ENCODE results near the gene METTL17. TPM values are rescaled to one million over a fixed set of nuclear protein-coding genes. Genes with fewer than 3 reads are reported as not detected.
A peak's percentile ranks its signal among the peaks of the same experiment; 100 is the strongest.

METTL17 gene
- total RNA-seq, 4 donors from 2014 or later, result 53.6 to 74.6 (median 68.5) TPM

DNA sequence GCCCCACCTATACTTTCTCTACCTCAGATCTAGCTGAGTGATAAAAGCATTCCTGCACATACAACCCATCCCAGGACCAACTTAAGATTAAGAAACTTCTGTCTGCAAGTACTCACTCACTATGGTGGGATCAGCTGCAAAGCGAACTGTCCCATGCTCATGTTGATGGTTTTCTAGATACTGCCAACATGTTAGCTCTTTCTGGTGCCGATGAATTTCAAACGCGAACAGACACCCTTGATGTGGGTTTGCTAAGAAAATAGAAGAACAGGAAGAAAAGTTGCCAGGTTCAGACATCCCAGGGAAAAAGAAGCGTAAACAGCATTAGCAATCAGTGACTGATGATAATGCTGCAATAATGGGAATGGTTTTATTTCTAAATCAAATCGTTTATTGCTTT lies 7.8 kb downstream of the METTL17 start:
- no peaks in the 10 kb centered on the region for H3K9me3 ChIP-seq
- no peak for DNase-seq
- WGBS, 2 donors, result 57 to 61% methylated on average over 6 of the region's 6 CpGs
- peaks cover 9 to 62% (median 14%) of the 10 kb centered on the region in 3 donors for H3K4me1 ChIP-seq
- intact Hi-C loops (cut with DNase I), result no loop called here
- H3K27ac ChIP-seq, result peak overlapping the region in 3 of 4 donors; percentile 71 to 89 (median 83)
- peaks cover 8 to 50% (median 42%) of the 10 kb centered on the region in 3 donors for H3K36me3 ChIP-seq
- TF ChIP-seq, protein P1, sequence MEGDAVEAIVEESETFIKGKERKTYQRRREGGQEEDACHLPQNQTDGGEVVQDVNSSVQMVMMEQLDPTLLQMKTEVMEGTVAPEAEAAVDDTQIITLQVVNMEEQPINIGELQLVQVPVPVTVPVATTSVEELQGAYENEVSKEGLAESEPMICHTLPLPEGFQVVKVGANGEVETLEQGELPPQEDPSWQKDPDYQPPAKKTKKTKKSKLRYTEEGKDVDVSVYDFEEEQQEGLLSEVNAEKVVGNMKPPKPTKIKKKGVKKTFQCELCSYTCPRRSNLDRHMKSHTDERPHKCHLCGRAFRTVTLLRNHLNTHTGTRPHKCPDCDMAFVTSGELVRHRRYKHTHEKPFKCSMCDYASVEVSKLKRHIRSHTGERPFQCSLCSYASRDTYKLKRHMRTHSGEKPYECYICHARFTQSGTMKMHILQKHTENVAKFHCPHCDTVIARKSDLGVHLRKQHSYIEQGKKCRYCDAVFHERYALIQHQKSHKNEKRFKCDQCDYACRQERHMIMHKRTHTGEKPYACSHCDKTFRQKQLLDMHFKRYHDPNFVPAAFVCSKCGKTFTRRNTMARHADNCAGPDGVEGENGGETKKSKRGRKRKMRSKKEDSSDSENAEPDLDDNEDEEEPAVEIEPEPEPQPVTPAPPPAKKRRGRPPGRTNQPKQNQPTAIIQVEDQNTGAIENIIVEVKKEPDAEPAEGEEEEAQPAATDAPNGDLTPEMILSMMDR (IDR thresholded peaks at IDR 0.05), result no peak
- TF ChIP-seq POLR2A (IDR thresholded peaks at IDR 0.05), result no peak
- H3K27me3 ChIP-seq, result no peaks in the 10 kb centered on the region
- H3K4me3 ChIP-seq, result peak overlapping the region in 1 of 4 donors; percentile 32

GRCh38 chr14:20998139-20998538 lies 8.4 kb downstream of the METTL17 start:
- Histone ChIP-seq H3K4me1 (peaks cover 9 to 62% (median 14%) of the 10 kb centered on the region in 3 donors), H3K4me3 (peak overlapping the region in 3 of 4 donors; percentile 4 to 32 (median 24)), H3K36me3 (peaks cover 8 to 44% (median 36%) of the 10 kb centered on the region in 3 donors), H3K27me3 (no peaks in the 10 kb centered on the region), H3K9me3 (no peaks in the 10 kb centered on the region), H3K27ac (peak overlapping the region; percentile 71 to 89 (median 82))
- WGBS, 2 donors, result 38 to 67% methylated on average over 3 of the region's 3 CpGs
- intact Hi-C loops (cut with DNase I), result no loop called here
- DNase-seq, result no peak
- TF ChIP-seq, protein P1 (IDR thresholded peaks at IDR 0.05), result no peak
- TF ChIP-seq POLR2A (IDR thresholded peaks at IDR 0.05), result no peak

GRCh38 chr14:20998674-20999366 lies 9.0 kb downstream of the METTL17 start, which contains the start of gene SLC39A2:
Gene SLC39A2, plus strand, starts transcription at chr14:20999293. Its CDS starts 154 bp downstream, at chr14:20999447.
- Histone ChIP-seq H3K27me3 (no peaks in the 10 kb centered on the region), H3K4me1 (peaks cover 9 to 62% (median 14%) of the 10 kb centered on the region in 3 donors), H3K4me3 (peak within 1 kb of the TSS in 3 of 4 donors; percentile 4 to 33 (median 32))

GRCh38 chr14:20999591-20999990 lies 9.8 kb downstream of the METTL17 start:
- peaks cover 7 to 29% (median 25%) of the 10 kb centered on the region in 3 donors for H3K36me3 ChIP-seq
- WGBS, 2 donors, result 49 to 71% methylated on average over 3 to 4 of the region's 4 CpGs
- H3K9me3 ChIP-seq, result no peaks in the 10 kb centered on the region
- peak overlapping the region in 1 of 4 donors; percentile 33 for H3K4me3 ChIP-seq
- TF ChIP-seq, protein P1 (IDR thresholded peaks at IDR 0.05), result no peak
- no peak for TF ChIP-seq POLR2A (IDR thresholded peaks at IDR 0.05)
- H3K4me1 ChIP-seq, result peaks cover 9 to 62% (median 14%) of the 10 kb centered on the region in 3 donors
- intact Hi-C loops (cut with DNase I), result no loop called here
- H3K27ac ChIP-seq, result peak overlapping the region; percentile 56 to 89 (median 77)
- H3K27me3 ChIP-seq, result no peaks in the 10 kb centered on the region
- no peak for DNase-seq

More at GRCh38 chr14:20998674-20999366, 9.0 kb downstream of the METTL17 start, which contains the start of gene SLC39A2:
- 40 to 49% methylated on average over 5 to 6 of the region's 6 CpGs for WGBS, 2 donors
- Histone ChIP-seq H3K27ac (peak within 1 kb of the TSS; percentile 71 to 89 (median 82)), H3K9me3 (no peaks in the 10 kb centered on the region), H3K36me3 (peaks cover 8 to 37% (median 32%) of the 10 kb centered on the region in 3 donors)
- no peak for TF ChIP-seq POLR2A (IDR thresholded peaks at IDR 0.05)
- TF ChIP-seq, protein P1 (IDR thresholded peaks at IDR 0.05), result no peak
- DNase-seq, result no peak
- intact Hi-C loops (cut with DNase I), result no loop called here

GRCh38 chr14:21001218-21001617 lies 11.4 kb downstream of the METTL17 start:
- Histone ChIP-seq H3K4me1 (peaks cover 9 to 52% (median 14%) of the 10 kb centered on the region in 3 donors), H3K9me3 (no peaks in the 10 kb centered on the region), H3K27me3 (no peaks in the 10 kb centered on the region), H3K36me3 (peaks cover 0 to 13% (median 9%) of the 10 kb centered on the region in 3 donors), H3K27ac (no peak overlapping the region), H3K4me3 (no peak overlapping the region)
- TF ChIP-seq, protein P1 (IDR thresholded peaks at IDR 0.05), result no peak
- 74 to 86% methylated on average over 4 of the region's 7 CpGs for WGBS, 2 donors
- intact Hi-C loops (cut with DNase I), result no loop called here
- DNase-seq, result no peak
